NB4 (cell line): Measurements from ENCODE around the gene ZNF14.
A peak's percentile ranks its signal among the peaks of the same experiment; 100 is the strongest.
"Not testable (repeated sequence)": the region's sequence is repeated elsewhere in the genome, so short reads cannot be mapped to it uniquely, and the experiment has no call there.

Source experiments
- DNase-seq: peaks from one replicate; pipeline ENCODE4 v3.0.0; 2010; ENCODE audit warnings: low read depth
- H3K4me3 ChIP-seq: one replicate; pipeline ENCODE4 v1.5.1; 2011; ENCODE audit warnings: mild to moderate bottlenecking, low read depth, low read length, moderate library complexity
- MYC ChIP-seq: IDR thresholded peaks from 2 replicates; pipeline ENCODE4 v1.6.1; 2011; ENCODE audit warnings: low read depth, low read length
- POLR2A ChIP-seq: IDR thresholded peaks from 2 replicates; pipeline ENCODE4 v1.6.1; 2011; ENCODE audit warnings: mild to moderate bottlenecking; ENCODE audit not compliant: insufficient read length; ENCODE audit errors: extremely low read depth
- TF ChIP-seq, protein P1 (sequence below): IDR thresholded peaks from one replicate; pipeline ENCODE4 v1.5.1; 2012; ENCODE audit warnings: low read depth, low read length
- TF ChIP-seq, protein P2 (sequence below): IDR thresholded peaks from 2 replicates; pipeline ENCODE4 v1.6.1; 2011; ENCODE audit warnings: low read depth, low read length

Gene ZNF14

DNA sequence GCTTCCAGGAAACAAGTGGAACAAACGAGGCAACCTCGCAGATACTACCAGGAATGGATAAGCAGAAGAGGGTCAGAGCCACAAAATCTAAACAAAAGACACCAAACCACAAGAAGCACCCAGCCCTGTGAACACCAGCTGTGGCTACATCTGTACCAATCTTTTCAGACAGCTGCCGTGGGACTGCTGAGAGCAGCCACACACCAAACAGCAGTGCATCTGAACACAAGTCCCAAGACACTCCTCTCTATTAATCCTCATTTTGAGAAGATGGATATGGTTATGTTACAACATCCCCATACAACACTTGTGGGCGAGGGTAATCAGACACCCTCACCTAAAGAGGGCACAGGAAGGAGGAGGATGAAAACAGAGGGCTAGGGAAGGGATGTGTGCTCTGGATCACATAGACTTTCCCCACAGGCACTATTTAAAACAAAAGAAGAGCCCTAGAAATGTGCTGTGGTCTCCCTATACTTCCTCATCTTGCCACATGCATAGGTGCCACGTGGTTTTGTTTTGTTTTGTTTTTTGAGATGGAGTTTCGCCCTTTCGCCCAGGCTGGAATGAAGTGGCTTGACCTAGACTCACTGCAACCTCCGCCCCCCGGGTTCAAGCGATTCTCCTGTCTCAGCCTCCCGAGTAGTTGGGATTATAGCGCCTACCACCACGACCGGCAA lies 41.6 kb upstream of the ZNF14 start:
- peak; percentile 30 for DNase-seq
- no peak for TF ChIP-seq MYC
- TF ChIP-seq, protein P1, sequence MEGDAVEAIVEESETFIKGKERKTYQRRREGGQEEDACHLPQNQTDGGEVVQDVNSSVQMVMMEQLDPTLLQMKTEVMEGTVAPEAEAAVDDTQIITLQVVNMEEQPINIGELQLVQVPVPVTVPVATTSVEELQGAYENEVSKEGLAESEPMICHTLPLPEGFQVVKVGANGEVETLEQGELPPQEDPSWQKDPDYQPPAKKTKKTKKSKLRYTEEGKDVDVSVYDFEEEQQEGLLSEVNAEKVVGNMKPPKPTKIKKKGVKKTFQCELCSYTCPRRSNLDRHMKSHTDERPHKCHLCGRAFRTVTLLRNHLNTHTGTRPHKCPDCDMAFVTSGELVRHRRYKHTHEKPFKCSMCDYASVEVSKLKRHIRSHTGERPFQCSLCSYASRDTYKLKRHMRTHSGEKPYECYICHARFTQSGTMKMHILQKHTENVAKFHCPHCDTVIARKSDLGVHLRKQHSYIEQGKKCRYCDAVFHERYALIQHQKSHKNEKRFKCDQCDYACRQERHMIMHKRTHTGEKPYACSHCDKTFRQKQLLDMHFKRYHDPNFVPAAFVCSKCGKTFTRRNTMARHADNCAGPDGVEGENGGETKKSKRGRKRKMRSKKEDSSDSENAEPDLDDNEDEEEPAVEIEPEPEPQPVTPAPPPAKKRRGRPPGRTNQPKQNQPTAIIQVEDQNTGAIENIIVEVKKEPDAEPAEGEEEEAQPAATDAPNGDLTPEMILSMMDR = no peak
- TF ChIP-seq, protein P2, sequence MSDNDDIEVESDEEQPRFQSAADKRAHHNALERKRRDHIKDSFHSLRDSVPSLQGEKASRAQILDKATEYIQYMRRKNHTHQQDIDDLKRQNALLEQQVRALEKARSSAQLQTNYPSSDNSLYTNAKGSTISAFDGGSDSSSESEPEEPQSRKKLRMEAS = peak; percentile 91
- TF ChIP-seq POLR2A = no peak
- no peak overlapping the region for H3K4me3 ChIP-seq

DNA sequence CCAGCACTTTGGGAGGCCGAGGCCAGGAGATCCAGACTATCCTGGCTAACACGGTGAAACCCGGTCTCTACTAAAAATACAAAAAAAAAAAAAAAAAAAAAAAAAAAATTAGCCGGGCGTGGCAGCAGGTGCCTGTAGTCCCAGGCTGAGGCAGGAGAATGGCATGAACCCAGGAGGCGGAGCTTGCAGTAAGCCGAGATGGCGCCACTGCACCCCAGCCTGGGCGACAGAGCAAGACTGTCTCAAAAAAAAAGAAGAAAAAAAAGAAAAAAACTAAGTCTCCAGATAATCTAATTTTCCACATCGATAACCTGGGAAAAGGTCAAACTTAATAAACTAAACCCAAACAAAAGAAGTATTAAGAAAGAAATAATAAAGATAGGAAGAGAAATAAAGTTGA lies 39.1 kb upstream of the ZNF14 start:
- not testable (repeated sequence) for DNase-seq, H3K4me3 ChIP-seq

DNA sequence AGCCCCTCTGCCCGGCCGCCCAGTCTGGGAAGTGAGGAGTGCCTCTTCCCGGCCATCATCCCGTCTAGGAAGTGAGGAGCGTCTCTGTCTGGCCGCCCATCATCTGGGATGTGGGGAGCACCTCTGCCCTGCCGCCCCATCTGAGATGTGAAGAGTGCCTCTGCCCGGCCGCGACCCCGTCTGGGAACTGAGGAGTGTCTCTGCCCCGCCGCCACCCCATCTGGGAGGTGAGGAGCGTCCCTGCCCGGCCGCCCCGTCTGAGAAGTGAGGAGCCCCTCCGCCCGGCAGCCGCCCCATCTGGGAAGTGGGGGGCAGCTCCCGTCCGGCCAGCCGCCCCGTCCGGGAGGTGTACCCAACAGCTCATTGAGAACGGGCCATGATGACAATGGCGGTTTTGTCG lies 37.1 kb upstream of the ZNF14 start:
- H3K4me3 ChIP-seq, DNase-seq: not testable (repeated sequence)

DNA sequence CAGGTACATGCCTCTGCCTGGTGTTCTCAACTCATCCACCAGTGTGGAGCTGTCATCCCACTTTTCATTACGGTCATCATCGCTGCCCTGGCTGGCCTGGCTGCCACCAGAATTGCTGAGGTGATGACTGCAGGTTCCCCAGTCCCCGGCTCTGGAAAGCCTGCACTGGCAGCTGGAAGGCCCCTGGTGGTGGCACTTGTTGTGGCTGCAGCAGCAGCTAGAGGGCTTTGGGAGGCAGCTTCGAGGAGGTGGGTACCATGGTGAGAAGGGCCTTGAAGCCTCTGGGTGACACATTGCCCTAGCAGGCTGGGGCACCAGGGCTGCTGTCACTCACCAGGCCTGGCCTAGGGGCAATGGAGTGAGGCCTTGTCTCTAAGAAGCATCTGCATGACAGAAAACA lies 25.3 kb upstream of the ZNF14 start:
- H3K4me3 ChIP-seq = no peak overlapping the region
- DNase-seq = no peak
- TF ChIP-seq, protein P2 = no peak
- TF ChIP-seq MYC = no peak

DNA sequence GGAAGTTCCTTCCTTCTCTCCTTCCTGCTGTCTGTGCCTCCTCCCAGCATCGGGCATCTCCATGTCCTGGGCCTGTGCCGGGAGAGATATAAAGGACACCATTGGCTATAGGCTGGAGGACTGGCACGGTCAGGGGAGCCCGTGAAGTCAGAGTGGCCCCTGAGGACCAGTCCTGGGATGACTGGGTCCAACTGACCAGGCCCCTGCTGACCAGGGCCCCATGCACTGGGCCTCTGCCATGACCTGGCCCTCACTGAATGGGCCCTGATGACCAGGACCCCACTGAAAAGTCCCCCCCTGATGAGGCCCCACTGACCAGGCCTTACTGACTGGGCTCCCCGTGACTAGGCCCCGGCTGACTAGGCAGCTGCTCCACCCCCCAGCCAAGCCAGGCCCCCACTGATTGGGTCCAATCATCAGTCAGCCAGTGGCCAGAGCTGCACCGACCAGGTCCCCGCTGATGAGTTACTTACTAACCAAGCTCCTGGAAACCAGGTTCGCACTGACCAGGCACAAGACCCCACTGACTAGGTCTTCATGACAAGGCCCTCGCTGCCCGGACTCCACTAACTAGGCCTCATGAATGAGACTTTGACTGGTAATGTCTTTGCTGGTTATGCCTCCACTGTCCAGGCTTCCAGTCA lies 20.0 kb upstream of the ZNF14 start:
- no peak overlapping the region for H3K4me3 ChIP-seq
- DNase-seq = no peak
- TF ChIP-seq, protein P2 = no peak

DNA sequence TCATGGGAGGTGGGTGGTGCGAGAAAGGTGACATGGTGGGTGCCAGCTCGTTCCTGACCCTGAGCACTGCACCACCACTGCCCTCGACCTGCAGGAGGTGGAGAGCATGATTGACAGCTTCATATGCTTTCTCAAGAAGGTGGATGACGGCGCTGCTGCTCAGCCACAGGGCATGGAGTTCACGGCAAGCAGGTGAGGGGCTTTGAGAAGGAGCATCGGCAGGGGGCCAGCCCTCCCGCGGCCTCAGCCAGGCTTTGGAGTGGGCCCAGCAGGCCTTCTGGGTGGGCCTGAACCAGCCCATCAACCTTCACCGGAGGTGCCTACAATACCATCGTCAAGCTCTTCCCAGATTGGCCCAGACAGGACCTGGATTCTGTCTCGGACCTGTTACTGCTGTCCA lies 18.9 kb upstream of the ZNF14 start:
- H3K4me3 ChIP-seq = no peak overlapping the region
- DNase-seq = no peak
- TF ChIP-seq, protein P2 = no peak
- TF ChIP-seq, protein P1 = no peak
- TF ChIP-seq POLR2A = no peak

DNA sequence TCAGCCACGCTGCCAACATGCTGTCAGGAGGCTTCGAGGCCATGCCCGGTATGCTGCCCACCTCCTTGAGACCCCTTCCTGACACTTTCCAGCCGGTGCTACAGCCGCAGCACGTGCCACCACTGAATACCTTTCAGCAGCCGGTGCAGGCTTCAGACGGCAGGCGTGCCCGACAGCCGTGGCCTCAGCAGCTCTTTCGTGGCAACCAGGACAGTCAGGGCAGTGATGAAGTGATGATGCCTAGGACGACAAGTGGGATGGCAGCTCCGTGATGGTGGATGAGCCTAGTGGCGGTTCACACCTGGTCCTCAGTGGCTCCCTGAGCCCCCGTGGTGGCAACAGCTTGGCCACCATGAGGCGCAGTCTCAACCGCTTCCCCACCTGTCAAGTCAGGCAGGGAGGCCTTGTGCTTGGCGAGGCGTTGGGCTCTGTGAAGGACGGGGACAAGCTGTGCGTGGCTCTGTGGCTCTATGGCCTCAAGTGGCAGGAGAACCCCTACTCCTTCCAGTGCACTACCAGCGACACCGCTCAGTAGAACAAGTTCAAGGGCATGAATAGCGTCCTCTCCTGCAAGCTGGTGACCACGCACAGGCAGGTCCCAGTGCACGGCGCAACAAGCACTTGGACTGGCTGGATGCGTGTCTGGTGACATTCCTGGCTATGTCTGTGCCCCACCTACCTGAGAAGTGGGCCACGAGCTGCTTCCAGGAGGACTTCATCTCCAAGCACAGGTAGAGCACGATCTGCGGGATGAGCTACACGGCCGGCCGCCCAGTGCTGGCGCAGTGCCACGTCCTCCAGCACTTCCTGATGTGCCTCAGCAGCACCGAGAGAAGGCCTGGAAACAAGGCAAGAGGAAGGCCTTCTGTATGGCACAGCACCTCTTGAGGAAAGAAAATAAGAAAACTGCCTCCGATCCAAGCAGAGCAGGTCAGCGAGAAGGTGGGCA lies 18.2 kb upstream of the ZNF14 start:
- DNase-seq = no peak
- no peak overlapping the region for H3K4me3 ChIP-seq
- TF ChIP-seq, protein P1 = no peak
- TF ChIP-seq MYC = no peak
- TF ChIP-seq, protein P2 = no peak
- TF ChIP-seq POLR2A = no peak
